Measurements from ENCODE around the gene INPP5B.
A peak's percentile ranks its signal among the peaks of the same experiment; 100 is the strongest.

Gene INPP5B

DNA sequence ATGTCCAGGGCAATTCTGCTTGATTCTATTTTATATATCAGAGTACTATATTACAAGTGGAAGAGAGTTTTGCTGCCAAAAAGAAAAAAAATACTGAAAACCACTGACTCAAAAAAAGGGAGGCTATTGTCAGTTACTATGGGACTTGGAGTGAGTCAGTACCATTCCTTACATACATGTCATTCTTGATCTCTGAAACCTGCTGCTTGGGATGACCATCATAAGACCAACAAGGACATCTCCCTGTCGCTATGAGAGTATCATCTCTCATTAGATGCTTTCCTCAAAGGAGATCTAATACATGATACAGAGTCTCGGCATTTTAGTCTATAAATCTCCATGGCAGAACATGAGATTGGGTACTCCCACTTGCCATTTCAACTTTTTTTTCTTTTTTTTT lies 11.8 kb upstream of the INPP5B start:
- no peak overlapping the region for H3K18ac ChIP-seq (ENCODE audit: low read length)
- no peak overlapping the region for H2BK12ac ChIP-seq (ENCODE audit: low read length)
- H3K4me1 ChIP-seq (ENCODE audit: control insufficient read depth in 1 of 2, insufficient read depth in 2 of 2, low read length in 2 of 2): no peaks in the 10 kb centered on the region
- H3K23ac ChIP-seq (ENCODE audit: low read length): no peak overlapping the region
- WGBS (ENCODE audit: extremely low coverage, insufficient coverage, insufficient read length): no CpG with 5 or more reads among the region's 2 CpGs
- H4K8ac ChIP-seq (ENCODE audit: low read depth, low read length): no peak overlapping the region
- H3K4ac ChIP-seq (ENCODE audit: low read depth, low read length): no peak overlapping the region
- H4K12ac ChIP-seq (ENCODE audit: low read depth, low read length): no peak overlapping the region
- peaks cover 2% of the 10 kb centered on the region for H3K9me3 ChIP-seq (ENCODE audit: insufficient read depth, low read depth, low read length)
- no peak overlapping the region for H2AK5ac ChIP-seq (ENCODE audit: low read length)
- peaks cover 26 to 36% of the 10 kb centered on the region in 2 experiments for H3K36me3 ChIP-seq (ENCODE audit: control insufficient read depth in 1 of 2, insufficient read depth in 2 of 2, low read length in 2 of 2)
- no peak overlapping the region for H3K9ac ChIP-seq (ENCODE audit: low read length)
- H3K27ac ChIP-seq (ENCODE audit: low read depth, low read length): no peak overlapping the region
- no peaks in the 10 kb centered on the region for H3K79me2 ChIP-seq (ENCODE audit: control insufficient read depth, insufficient read depth, low read length, poor library complexity)
- no peak overlapping the region for H2BK120ac ChIP-seq (ENCODE audit: insufficient read depth, low read length, poor library complexity)
- no peak overlapping the region for H3K14ac ChIP-seq (ENCODE audit: low read length)
- no peak overlapping the region for H3K4me2 ChIP-seq (ENCODE audit: low read length)
- DNase-seq: peak; percentile 28 to 77
- no peak overlapping the region for H3K4me3 ChIP-seq (ENCODE audit: low read depth, low read length)
- no peak overlapping the region for H4K91ac ChIP-seq (ENCODE audit: low read depth, low read length)
- H2BK5ac ChIP-seq (ENCODE audit: low read depth, low read length, poor library complexity): no peak overlapping the region
- no peaks in the 10 kb centered on the region for H3K27me3 ChIP-seq (ENCODE audit: insufficient read depth, low read length)
- H2AFZ ChIP-seq (ENCODE audit: insufficient read depth, low read length, poor library complexity): no peak overlapping the region
- no peaks in the 10 kb centered on the region for H3K79me1 ChIP-seq (ENCODE audit: low read length)

DNA sequence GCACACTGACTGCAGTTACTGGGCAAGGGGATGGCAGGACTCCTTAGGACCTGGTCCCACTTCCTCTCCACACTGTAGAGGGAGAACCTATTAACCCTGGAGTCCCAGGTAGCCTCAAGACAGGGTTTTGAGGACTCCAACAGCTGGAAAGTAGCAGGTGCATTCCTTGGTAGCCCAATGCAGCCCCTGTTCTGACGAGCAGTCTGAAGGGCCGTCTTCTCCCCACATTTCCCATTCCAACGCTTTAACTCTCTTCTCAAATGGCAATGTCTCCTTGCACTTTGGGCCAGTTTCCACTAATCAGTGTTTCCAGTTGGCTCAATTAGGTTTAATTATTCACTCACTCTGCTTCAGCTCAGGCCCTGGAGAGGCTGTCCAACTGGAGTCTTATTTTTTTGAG lies 8.8 kb upstream of the INPP5B start:
- Histone ChIP-seq H2BK5ac (ENCODE audit: low read depth, low read length, poor library complexity) (no peak overlapping the region), H3K79me2 (ENCODE audit: control insufficient read depth, insufficient read depth, low read length, poor library complexity) (no peaks in the 10 kb centered on the region), H2AK5ac (ENCODE audit: low read length) (no peak overlapping the region), H3K14ac (ENCODE audit: low read length) (no peak overlapping the region), H2BK120ac (ENCODE audit: insufficient read depth, low read length, poor library complexity) (no peak overlapping the region), H2BK12ac (ENCODE audit: low read length) (no peak overlapping the region), H3K9me3 (ENCODE audit: insufficient read depth, low read depth, low read length) (peaks cover 2% of the 10 kb centered on the region), H3K4me3 (ENCODE audit: low read depth, low read length) (no peak overlapping the region), H3K9ac (ENCODE audit: low read length) (no peak overlapping the region), H4K91ac (ENCODE audit: low read depth, low read length) (no peak overlapping the region), H3K4ac (ENCODE audit: low read depth, low read length) (no peak overlapping the region), H3K36me3 (ENCODE audit: control insufficient read depth in 1 of 2, insufficient read depth in 2 of 2, low read length in 2 of 2) (peaks cover 16 to 29% of the 10 kb centered on the region in 2 experiments), H4K12ac (ENCODE audit: low read depth, low read length) (no peak overlapping the region), H3K27me3 (ENCODE audit: insufficient read depth, low read length) (no peaks in the 10 kb centered on the region), H3K79me1 (ENCODE audit: low read length) (no peaks in the 10 kb centered on the region), H3K23ac (ENCODE audit: low read length) (no peak overlapping the region), H3K4me2 (ENCODE audit: low read length) (no peak overlapping the region), H4K8ac (ENCODE audit: low read depth, low read length) (no peak overlapping the region), H3K27ac (ENCODE audit: low read depth, low read length) (no peak overlapping the region), H3K18ac (ENCODE audit: low read length) (no peak overlapping the region), H2AFZ (ENCODE audit: insufficient read depth, low read length, poor library complexity) (no peak overlapping the region), H3K4me1 (ENCODE audit: control insufficient read depth in 1 of 2, insufficient read depth in 2 of 2, low read length in 2 of 2) (peaks cover 0 to 2% of the 10 kb centered on the region in 2 experiments)
- no CpG with 5 or more reads among the region's 3 CpGs for WGBS (ENCODE audit: extremely low coverage, insufficient coverage, insufficient read length)
- DNase-seq: no peak

DNA sequence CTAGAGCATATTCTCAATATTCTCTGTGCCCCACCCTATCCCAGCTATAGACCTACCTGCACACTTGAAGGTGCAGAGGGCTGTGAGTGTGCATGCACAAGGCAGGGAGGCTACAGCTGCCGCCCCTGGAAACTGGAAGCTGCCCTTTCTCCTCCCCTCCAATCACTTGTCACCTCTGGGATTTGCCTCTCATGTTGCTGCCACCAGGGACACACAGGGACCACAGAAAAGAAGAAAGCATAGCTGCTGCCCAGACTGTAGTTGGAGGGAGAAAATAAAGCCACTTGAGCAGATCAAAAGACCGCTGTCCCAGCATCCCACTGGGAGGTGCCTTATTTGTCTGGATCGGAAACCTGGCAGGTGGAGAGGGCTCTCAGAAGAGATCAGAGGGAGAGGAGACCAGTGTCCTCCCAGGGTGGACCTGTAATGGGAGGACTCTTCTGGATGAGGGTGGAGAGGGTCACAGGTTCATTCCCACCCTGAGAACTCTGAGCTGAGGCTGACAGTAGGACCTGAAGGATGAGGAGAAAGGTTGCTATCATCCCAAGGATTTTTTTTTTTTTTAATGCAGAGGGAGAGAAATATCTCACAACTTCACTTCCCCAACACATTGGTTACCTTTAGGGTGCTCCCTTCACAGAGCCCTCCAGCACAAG lies 7.6 kb upstream of the INPP5B start:
- Histone ChIP-seq H4K8ac (ENCODE audit: low read depth, low read length) (no peak overlapping the region), H2AK5ac (ENCODE audit: low read length) (no peak overlapping the region), H3K4me1 (ENCODE audit: control insufficient read depth in 1 of 2, insufficient read depth in 2 of 2, low read length in 2 of 2) (peaks cover 4% of the 10 kb centered on the region in 2 experiments), H4K12ac (ENCODE audit: low read depth, low read length) (no peak overlapping the region), H3K27me3 (ENCODE audit: insufficient read depth, low read length) (no peaks in the 10 kb centered on the region), H3K4me2 (ENCODE audit: low read length) (no peak overlapping the region), H4K91ac (ENCODE audit: low read depth, low read length) (no peak overlapping the region), H2BK12ac (ENCODE audit: low read length) (no peak overlapping the region), H3K27ac (ENCODE audit: low read depth, low read length) (no peak overlapping the region), H3K9me3 (ENCODE audit: insufficient read depth, low read depth, low read length) (no peaks in the 10 kb centered on the region), H3K14ac (ENCODE audit: low read length) (no peak overlapping the region), H3K18ac (ENCODE audit: low read length) (no peak overlapping the region), H2AFZ (ENCODE audit: insufficient read depth, low read length, poor library complexity) (no peak overlapping the region), H3K4me3 (ENCODE audit: low read depth, low read length) (no peak overlapping the region), H3K79me1 (ENCODE audit: low read length) (no peaks in the 10 kb centered on the region), H3K23ac (ENCODE audit: low read length) (no peak overlapping the region), H3K36me3 (ENCODE audit: control insufficient read depth in 1 of 2, insufficient read depth in 2 of 2, low read length in 2 of 2) (peaks cover 11 to 23% of the 10 kb centered on the region in 2 experiments), H2BK120ac (ENCODE audit: insufficient read depth, low read length, poor library complexity) (no peak overlapping the region), H3K9ac (ENCODE audit: low read length) (no peak overlapping the region), H2BK5ac (ENCODE audit: low read depth, low read length, poor library complexity) (no peak overlapping the region), H3K79me2 (ENCODE audit: control insufficient read depth, insufficient read depth, low read length, poor library complexity) (no peaks in the 10 kb centered on the region), H3K4ac (ENCODE audit: low read depth, low read length) (no peak overlapping the region)
- DNase-seq: no peak
- no CpG with 5 or more reads among the region's 3 CpGs for WGBS (ENCODE audit: extremely low coverage, insufficient coverage, insufficient read length)

DNA sequence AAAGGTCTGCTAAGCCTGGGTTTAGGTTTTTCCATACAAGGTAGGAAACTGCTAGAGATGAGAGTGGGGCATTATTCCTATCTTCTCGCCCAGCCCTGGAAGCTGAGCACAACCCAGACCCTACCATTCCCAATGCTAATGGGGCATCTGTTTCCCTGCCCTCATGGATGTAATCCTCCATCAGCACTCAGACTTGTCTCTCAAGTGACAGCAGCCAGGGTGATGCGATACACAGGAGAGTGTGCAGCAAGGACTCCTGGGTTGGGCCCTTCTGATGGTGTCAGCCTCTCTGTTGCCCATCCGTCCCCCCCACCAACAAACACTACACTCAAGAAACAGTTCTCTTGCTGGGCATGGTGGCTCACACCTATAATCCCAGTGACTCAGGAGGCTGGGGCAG lies 5.9 kb upstream of the INPP5B start:
- WGBS (ENCODE audit: extremely low coverage, insufficient coverage, insufficient read length): no CpG with 5 or more reads among the region's 3 CpGs
- Histone ChIP-seq H3K79me2 (ENCODE audit: control insufficient read depth, insufficient read depth, low read length, poor library complexity) (no peaks in the 10 kb centered on the region), H2BK12ac (ENCODE audit: low read length) (no peak overlapping the region), H2AK5ac (ENCODE audit: low read length) (no peak overlapping the region), H2AFZ (ENCODE audit: insufficient read depth, low read length, poor library complexity) (no peak overlapping the region), H3K79me1 (ENCODE audit: low read length) (no peaks in the 10 kb centered on the region), H3K36me3 (ENCODE audit: control insufficient read depth in 1 of 2, insufficient read depth in 2 of 2, low read length in 2 of 2) (peaks cover 6 to 13% of the 10 kb centered on the region in 2 experiments), H3K9me3 (ENCODE audit: insufficient read depth, low read depth, low read length) (no peaks in the 10 kb centered on the region), H3K18ac (ENCODE audit: low read length) (no peak overlapping the region), H4K91ac (ENCODE audit: low read depth, low read length) (no peak overlapping the region), H3K27ac (ENCODE audit: low read depth, low read length) (no peak overlapping the region), H2BK120ac (ENCODE audit: insufficient read depth, low read length, poor library complexity) (no peak overlapping the region), H3K4ac (ENCODE audit: low read depth, low read length) (no peak overlapping the region), H4K12ac (ENCODE audit: low read depth, low read length) (no peak overlapping the region), H4K8ac (ENCODE audit: low read depth, low read length) (no peak overlapping the region), H3K4me2 (ENCODE audit: low read length) (no peak overlapping the region), H2BK5ac (ENCODE audit: low read depth, low read length, poor library complexity) (no peak overlapping the region), H3K27me3 (ENCODE audit: insufficient read depth, low read length) (no peaks in the 10 kb centered on the region), H3K4me3 (ENCODE audit: low read depth, low read length) (no peak overlapping the region), H3K4me1 (ENCODE audit: control insufficient read depth in 1 of 2, insufficient read depth in 2 of 2, low read length in 2 of 2) (peaks cover 4% of the 10 kb centered on the region in 2 experiments), H3K23ac (ENCODE audit: low read length) (no peak overlapping the region), H3K14ac (ENCODE audit: low read length) (no peak overlapping the region), H3K9ac (ENCODE audit: low read length) (no peak overlapping the region)
- DNase-seq: no peak

Data from trophoblast cell (in vitro differentiated cells and primary cell).